ENCODE measurements around the gene LMAN2.
"Not testable (repeated sequence)": the region's sequence is repeated elsewhere in the genome, so short reads cannot be mapped to it uniquely, and the experiment has no call there.

LMAN2 gene

DNA sequence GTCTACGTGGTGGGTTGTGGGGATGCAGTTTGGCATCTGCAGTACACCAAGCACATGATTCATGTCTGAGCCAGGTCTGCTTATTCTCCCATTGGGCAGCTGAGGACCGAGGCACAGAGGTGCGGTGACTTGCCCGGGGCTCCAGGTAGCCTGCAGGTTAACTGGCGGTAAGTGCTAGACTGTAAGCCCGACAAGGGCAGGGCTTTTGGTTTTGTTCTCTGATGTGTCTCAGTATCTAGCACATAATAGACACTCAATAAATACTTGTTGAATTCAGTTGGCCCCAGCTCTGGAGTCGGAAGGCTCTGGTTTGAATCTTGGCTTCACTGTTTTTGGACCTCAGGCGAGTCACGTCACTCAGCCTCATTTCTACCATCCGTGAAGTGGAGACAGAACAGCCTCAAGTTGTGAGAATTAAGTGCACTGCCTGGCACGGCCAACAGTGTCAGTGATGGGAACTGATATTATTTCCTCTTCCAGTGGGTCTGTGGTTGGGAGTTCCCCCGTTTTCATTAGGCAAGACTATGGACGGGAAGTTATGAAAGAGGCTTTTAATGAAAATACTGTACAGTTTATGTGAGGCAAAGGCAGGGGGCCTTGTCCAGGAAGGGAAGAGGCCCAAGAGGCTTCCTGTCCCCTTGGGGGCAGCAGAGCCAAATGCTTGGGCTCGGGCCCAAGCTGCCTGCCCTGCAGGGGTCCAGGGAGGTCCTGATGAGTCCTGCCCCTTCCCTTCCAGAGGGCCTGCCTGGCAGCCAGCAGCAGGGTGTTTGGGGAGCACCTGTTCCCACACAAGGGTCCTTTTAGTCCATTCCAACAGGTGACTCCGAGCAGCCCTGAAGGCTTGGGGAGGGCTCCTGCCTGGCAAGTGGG lies 44.6 kb downstream of the LMAN2 start:
- no peak for DNase-seq (ENCODE audit: low spot score)

DNA sequence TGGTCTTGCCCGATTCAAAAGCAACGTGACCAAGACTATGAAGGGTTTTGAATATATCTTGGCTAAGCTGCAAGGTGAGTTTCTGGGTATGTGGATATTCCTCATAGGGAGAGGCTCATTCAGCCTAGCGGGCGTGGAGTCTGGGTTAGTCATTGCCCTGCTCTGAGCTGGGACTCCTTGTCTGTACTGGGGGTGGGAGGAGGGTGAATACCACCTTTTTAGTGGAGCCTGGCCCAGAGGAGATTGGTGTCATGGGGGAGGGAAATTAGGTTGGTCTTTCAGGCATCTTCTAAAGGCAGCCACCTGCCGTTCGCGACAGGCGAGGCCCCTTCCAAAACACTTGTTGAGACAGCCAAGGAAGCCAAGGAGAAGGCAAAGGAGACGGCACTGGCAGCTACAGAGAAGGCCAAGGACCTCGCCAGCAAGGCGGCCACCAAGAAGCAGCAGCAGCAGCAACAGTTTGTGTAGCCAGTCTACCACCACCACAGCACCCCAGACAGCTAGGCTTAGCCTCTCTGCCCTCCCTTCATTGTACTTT lies 45.3 kb downstream of the LMAN2 start:
- DNase-seq (ENCODE audit: low spot score) = not testable (repeated sequence)

GRCh38 chr5:177304392-177305119 lies 46.9 kb downstream of the LMAN2 start:
- DNase-seq (ENCODE audit: low spot score) = no peak

DNA sequence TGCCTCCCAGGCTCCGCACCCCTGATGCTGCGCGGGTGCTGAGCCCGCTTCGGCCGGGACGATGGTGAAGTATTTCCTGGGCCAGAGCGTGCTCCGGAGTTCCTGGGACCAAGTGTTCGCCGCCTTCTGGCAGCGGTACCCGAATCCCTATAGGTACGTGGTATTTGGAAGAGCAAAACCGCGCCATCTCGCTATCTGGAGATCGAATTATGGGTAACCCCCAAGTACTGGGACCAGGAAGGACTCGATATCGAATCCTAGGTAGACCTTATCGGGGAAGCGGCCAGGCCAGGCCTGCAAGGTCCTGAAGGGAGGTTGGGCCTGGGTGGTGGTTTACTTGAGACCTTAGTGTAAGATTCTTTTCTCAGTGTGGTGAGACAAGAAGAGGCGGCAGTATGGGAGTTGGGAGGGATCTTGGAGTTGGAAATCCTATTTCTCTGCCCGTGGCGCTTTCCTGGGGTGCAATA lies 47.5 kb downstream of the LMAN2 start:
- no peak for DNase-seq (ENCODE audit: low spot score)

GRCh38 chr5:177303121-177303924 lies 48.1 kb downstream of the LMAN2 start, which contains the start of the genes PRELID1 and RAB24:
Gene PRELID1 (plus strand): TSS chr5:177303799. CDS start chr5:177303986, 187 bp downstream.
Gene RAB24 (minus strand): TSS chr5:177303719. CDS start chr5:177303288, 431 bp downstream.
- DNase-seq (ENCODE audit: low spot score) = peak; percentile 87

GRCh38 chr5:177302354-177303110 lies 48.9 kb downstream of the LMAN2 start:
- no peak for DNase-seq (ENCODE audit: low spot score)

DNA sequence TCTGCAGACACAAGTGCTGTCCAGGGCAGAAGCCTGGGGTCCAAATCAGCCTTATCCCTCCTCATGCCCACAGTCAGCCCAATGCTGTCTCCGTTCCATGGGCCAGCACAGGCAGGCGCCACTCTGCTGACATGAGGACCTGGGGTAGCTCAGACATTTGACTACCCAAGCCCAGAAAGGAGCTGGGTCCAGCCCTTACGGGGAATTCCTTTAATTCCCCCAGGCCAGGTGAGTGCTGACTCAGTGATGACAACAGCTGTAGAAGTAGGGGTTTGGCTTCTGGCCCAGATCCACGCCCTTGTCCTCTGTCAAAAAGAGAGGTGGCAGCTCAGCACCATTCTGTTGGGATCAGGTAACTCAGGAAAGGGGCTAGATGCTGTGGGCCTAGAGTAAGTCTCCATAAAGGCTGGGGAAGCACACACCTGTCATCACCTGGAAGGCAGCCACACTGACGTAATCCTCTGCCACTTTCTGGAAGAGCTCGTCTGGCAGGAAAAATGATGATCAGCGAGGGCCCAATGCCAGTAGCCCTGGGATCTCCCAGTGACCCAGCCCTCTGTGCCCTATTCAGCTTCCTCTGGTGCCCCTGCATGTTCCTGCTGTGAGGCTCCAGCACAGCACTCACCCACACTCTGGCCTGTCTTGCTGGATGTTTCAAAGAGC lies 49.8 kb downstream of the LMAN2 start:
- no peak for DNase-seq (ENCODE audit: low spot score)

DNA sequence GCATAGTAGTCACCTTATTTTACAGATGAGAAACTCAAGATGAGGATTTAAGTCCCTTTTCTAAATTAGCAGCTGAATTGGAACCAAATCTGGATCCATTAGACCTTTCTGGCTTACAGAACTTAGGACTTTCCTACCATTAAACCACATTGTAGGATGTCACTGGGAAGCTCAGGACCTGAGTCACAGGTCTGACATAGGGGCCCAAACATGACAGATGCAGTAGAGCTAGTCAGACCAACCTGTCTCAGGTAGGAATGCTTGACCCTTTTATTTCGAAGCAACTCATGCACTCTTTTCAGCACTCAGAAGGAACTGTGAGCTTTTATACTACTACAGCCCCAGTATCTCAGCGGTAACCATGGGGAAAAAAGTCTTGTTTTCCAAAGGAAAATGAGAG lies 50.5 kb downstream of the LMAN2 start:
- DNase-seq (ENCODE audit: low spot score) = no peak

DNA sequence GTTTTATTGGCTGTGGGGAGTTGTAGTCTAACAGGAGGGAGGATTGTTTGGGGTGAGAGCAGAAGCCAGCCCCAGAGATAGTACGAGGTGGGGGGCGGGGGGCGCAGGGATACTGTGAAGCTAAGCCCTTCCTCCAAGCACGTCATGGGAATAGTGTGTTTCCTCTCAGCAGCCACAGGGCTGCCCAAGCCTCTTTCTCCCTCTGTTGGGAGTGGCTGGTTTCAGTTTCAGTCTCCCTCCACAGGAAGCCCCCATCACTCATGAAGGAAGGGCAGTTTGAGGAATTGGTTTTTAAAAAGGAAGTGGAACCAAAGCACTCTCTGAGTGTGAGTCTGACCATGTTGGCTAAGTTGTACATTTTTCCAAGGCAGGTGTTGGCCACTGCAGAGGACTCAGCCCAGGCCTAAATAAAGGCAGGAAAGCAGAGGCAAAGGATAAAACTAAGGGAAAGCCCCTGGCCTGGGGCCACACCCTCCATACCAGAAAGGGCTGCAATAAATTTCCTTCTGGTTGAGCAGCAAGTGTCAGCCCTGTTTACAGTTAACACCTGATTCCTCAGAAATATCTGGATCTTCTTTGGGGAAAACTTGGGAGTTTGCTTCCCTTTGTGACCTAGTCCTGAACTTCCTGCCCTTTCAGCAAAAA lies 51.1 kb downstream of the LMAN2 start:
- DNase-seq (ENCODE audit: low spot score) = peak; percentile 75

DNA sequence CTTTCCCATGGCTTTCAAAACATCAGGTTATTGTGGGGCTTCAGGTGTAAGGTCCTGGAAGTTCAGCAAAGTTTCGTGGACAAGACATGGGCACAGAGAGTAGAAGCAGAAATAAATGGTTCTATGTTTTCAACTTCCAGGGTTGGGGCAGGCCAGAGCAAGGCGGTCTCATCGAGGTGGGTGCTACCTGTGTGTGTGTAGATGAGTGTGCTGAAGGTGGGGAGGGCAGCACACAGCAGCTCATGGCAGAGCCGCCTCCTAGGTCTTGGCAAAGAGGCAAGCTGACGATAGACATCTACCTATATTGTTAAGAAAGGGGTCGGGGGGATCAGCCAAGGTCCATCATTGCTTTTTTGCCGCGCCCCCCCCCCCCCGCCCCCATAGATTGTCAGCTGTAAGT lies 51.8 kb downstream of the LMAN2 start:
- DNase-seq (ENCODE audit: low spot score) = no peak

GRCh38 chr5:177297922-177298321 lies 53.5 kb downstream of the LMAN2 start:
- no peak for DNase-seq (ENCODE audit: low spot score)

DNA sequence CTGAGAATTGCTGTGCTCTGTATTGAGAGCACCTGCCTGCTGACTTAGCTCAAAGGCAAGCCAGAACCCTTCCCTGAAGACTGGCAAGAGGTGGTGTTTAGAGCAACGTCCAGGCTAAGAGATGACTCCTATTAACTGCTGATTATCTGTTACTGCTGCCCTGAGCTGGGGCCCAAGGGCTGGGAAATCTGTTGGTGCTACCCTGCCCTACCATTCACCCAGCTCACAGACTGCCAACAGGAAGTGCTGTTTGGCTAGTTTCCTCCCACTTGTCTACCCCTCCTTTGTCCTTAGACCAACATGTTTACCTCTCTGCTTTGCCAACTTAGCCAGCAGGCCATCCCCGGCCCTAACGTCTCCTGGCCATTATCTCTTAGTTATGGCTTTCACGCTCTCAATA lies 54.9 kb downstream of the LMAN2 start:
- no peak for DNase-seq (ENCODE audit: low spot score)

- no peak for DNase-seq (ENCODE audit: low spot score)
Observed at GRCh38 chr5:177295924-177296323, 55.5 kb downstream of the LMAN2 start.

DNA sequence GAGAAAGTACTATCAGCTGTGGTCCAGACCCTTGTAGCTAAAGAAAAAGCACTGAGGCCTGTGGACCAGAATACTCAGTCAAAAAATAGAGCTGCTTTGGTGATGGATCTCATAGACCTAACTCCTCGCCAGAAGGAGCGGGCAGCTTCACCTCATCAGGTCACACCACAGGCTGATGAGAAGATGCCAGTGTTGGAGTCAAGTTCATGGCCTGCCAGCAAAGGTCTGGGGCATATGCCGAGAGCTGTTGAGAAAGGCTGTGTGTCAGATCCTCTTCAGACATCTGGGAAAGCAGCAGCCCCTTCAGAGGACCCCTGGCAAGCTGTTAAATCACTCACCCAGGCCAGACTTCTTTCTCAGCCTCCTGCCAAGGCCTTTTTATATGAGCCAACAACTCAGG lies 56.8 kb downstream of the LMAN2 start:
- no peak for DNase-seq (ENCODE audit: low spot score)

DNA sequence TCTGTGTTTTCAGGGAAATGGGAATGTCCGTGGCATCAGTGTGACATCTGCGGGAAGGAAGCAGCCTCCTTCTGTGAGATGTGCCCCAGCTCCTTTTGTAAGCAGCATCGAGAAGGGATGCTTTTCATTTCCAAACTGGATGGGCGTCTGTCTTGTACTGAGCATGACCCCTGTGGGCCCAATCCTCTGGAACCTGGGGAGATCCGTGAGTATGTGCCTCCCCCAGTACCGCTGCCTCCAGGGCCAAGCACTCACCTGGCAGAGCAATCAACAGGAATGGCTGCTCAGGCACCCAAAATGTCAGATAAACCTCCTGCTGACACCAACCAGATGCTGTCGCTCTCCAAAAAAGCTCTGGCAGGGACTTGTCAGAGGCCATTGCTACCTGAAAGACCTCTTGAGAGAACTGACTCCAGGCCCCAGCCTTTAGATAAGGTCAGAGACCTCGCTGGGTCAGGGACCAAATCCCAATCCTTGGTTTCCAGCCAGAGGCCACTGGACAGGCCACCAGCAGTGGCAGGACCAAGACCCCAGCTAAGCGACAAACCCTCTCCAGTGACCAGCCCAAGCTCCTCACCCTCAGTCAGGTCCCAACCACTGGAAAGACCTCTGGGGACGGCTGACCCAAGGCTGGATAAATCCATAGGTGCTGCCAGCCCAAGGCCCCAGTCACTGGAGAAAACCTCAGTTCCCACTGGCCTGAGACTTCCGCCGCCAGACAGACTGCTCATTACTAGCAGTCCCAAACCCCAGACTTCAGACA lies 57.5 kb downstream of the LMAN2 start:
- no peak for DNase-seq (ENCODE audit: low spot score)

DNA sequence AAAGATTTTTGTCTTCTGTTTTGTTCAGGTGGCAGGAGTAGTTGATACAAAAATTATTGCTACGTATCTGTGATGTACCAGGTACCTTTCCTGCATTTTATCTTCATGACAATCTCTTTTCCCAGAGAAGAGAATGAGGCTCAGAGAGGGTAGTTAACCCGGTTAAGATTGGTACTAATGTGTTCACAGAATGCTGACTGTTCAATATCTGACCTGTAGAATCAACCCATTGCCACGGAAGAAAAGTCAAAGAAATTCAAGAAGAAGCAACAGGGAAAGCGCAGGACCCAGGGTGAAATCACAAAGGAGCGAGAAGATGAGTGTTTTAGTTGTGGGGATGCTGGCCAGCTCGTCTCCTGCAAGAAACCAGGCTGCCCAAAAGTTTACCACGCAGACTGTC lies 59.7 kb downstream of the LMAN2 start:
- no peak for DNase-seq (ENCODE audit: low spot score)

GRCh38 chr5:177290816-177291596 lies 60.5 kb downstream of the LMAN2 start:
- no peak for DNase-seq (ENCODE audit: low spot score)

DNA sequence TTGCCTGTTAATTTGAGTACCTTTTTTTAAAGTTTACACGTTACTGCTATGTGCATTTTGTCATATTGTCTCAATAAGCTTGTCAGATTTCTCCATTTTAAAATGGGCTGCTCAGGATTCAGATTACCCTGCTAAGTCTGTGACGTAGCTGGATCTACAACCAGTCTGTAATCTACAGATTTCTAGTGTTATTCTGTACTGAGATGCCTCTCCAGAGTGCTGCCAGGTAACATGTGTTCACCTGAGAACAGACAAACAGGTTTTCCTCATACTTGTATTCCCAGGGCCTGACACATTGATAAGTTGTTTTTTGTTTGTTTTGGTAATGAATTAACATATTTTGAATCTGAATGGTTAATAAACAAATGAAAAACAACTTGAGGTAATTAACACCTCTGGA lies 63.3 kb downstream of the LMAN2 start:
- no peak for DNase-seq (ENCODE audit: low spot score)
